Mesothelial cell of epicardium (in vitro differentiated cells): ENCODE data around the gene OR10AG1. TPM values are rescaled to one million over a fixed set of nuclear protein-coding genes. Genes with fewer than 3 reads are reported as not detected.

Experiments
- DNase-seq, 2 experiments: peaks; one replicate each; pipeline ENCODE4 v3.0.0; 2021; ENCODE audit warnings: low spot score in 2 of 2; ENCODE audit not compliant: unreplicated experiment in 2 of 2
- H3K27ac Mint-ChIP-seq: 2 replicates; pipeline ENCODE4 v1.8.0; 2021; ENCODE audit warnings: mixed read lengths
- H3K27me3 Mint-ChIP-seq: 2 replicates; pipeline ENCODE4 v1.8.0; 2021; ENCODE audit warnings: low read depth, mixed read lengths
- H3K36me3 Mint-ChIP-seq: 2 replicates; pipeline ENCODE4 v1.8.0; 2021; ENCODE audit warnings: mixed read lengths
- H3K4me1 Mint-ChIP-seq: 2 replicates; pipeline ENCODE4 v1.8.0; 2021; ENCODE audit warnings: mixed read lengths
- H3K4me3 Mint-ChIP-seq: 2 replicates; pipeline ENCODE4 v1.8.0; 2021; ENCODE audit warnings: mild to moderate bottlenecking, moderate library complexity, mixed read lengths
- H3K9me3 Mint-ChIP-seq: 2 replicates; pipeline ENCODE4 v1.8.0; 2021; ENCODE audit warnings: mixed read lengths
- CTCF ChIP-seq: fragments of 200-600 bp; sonication (generic); IDR thresholded peaks from one replicate; pipeline ENCODE4 v1.5.0; 2021; ENCODE audit warnings: antibody characterized with exemption; ENCODE audit not compliant: unreplicated experiment
- total RNA-seq: library from RNA; stranded (reverse); gene quantifications from 3 replicates; pipeline ENCODE4 v1.2.1, GENCODE V29; 2021

Gene OR10AG1
- total RNA-seq, 1 donor from 2014 or later = not detected

GRCh38 chr11:55967914-55968313 lies 1.8 kb downstream of the OR10AG1 start:
- Mint-ChIP-seq H3K27ac (no peak overlapping the region), H3K36me3 (no peaks in the 10 kb centered on the region), H3K4me1 (no peaks in the 10 kb centered on the region), H3K27me3 (no peaks in the 10 kb centered on the region), H3K4me3 (no peak overlapping the region), H3K9me3 (no peaks in the 10 kb centered on the region)
- no peak for TF ChIP-seq CTCF
- no peak for DNase-seq

GRCh38 chr11:55966391-55966790 lies 3.4 kb downstream of the OR10AG1 start:
- Mint-ChIP-seq H3K27me3 (no peaks in the 10 kb centered on the region), H3K4me1 (no peaks in the 10 kb centered on the region), H3K4me3 (no peak overlapping the region), H3K36me3 (no peaks in the 10 kb centered on the region), H3K27ac (no peak overlapping the region), H3K9me3 (no peaks in the 10 kb centered on the region)
- DNase-seq = no peak
- TF ChIP-seq CTCF = no peak

GRCh38 chr11:55956521-55956920 lies 13.2 kb downstream of the OR10AG1 start:
- Mint-ChIP-seq H3K36me3 (no peaks in the 10 kb centered on the region), H3K27me3 (no peaks in the 10 kb centered on the region), H3K9me3 (peaks cover 8% of the 10 kb centered on the region), H3K27ac (no peak overlapping the region), H3K4me3 (no peak overlapping the region), H3K4me1 (no peaks in the 10 kb centered on the region)
- no peak for DNase-seq
- no peak for TF ChIP-seq CTCF

GRCh38 chr11:55949330-55949729 lies 20.4 kb downstream of the OR10AG1 start:
- Mint-ChIP-seq H3K4me3 (no peak overlapping the region), H3K27me3 (no peaks in the 10 kb centered on the region)
- no peak for TF ChIP-seq CTCF

GRCh38 chr11:55942785-55943392 lies 26.9 kb downstream of the OR10AG1 start:
- Mint-ChIP-seq H3K4me1 (no peaks in the 10 kb centered on the region), H3K27ac (no peak overlapping the region), H3K4me3 (no peak overlapping the region), H3K27me3 (peaks cover 2% of the 10 kb centered on the region), H3K9me3 (no peaks in the 10 kb centered on the region), H3K36me3 (no peaks in the 10 kb centered on the region)
- DNase-seq = no peak
- peak; percentile 51 for TF ChIP-seq CTCF

More at GRCh38 chr11:55949330-55949729, 20.4 kb downstream of the OR10AG1 start:
- Mint-ChIP-seq H3K4me1 (no peaks in the 10 kb centered on the region), H3K36me3 (no peaks in the 10 kb centered on the region), H3K27ac (no peak overlapping the region), H3K9me3 (no peaks in the 10 kb centered on the region)
- DNase-seq = no peak

GRCh38 chr11:55936300-55936699 lies 33.4 kb downstream of the OR10AG1 start, which contains the start of gene OR5I1:
TSS of gene OR5I1 (minus strand) at chr11:55936400. CDS start at chr11:55936400, 0 bp downstream.
- DNase-seq = no peak
- Mint-ChIP-seq H3K4me3 (no peak within 1 kb of the TSS), H3K36me3 (no peaks in the 10 kb centered on the region), H3K27me3 (no peaks in the 10 kb centered on the region), H3K27ac (no peak within 1 kb of the TSS), H3K9me3 (peaks cover 25% of the 10 kb centered on the region), H3K4me1 (no peaks in the 10 kb centered on the region)
- TF ChIP-seq CTCF = no peak
